HCT116 (cell line): ENCODE results near the gene CRMP1. TPM values are rescaled to one million over a fixed set of nuclear protein-coding genes. Genes with fewer than 3 reads are reported as not detected.

Experiments
- microRNA counts: library from miRNA; unstranded; fragments of <30 nt; microRNA quantifications from one replicate; lab custom pipeline; 2015
- microRNA-seq: library from miRNA; unstranded; fragments of <30 nt; microRNA quantifications from one replicate; pipeline ENCODE4, GENCODE V29; 2016; ENCODE audit warnings: borderline number of aligned reads
- total RNA-seq: library from RNA; stranded (reverse); gene quantifications from one replicate; pipeline ENCODE4 v1.2.1, GENCODE V29; 2021; ENCODE audit not compliant: unreplicated experiment

Gene CRMP1
- total RNA-seq, 1 experiment from 2014 or later, result not detected

MicroRNAs within 50 kb of the gene (microRNA counts, 767-probe panel; counts per million panel counts)
- not detected for microRNA hsa-miR-378d (lab: Ali Mortazavi, UCI)

Small RNAs within 50 kb of the gene (microRNA-seq; reads per million reads assigned to microRNA genes)
- not detected for gene MIR378D1

Other genes starting within 250 kb of the CRMP1 start
- gene EVC2, start 184.5 kb downstream of the CRMP1 start, total RNA-seq, result not detected
- gene EVC, start 181.9 kb downstream of the CRMP1 start, total RNA-seq, result 0.15 TPM
- gene C4orf50, start 125.3 kb upstream of the CRMP1 start, total RNA-seq, result not detected